ENCODE measurements around the gene NFE2L1. TPM values are rescaled to one million over a fixed set of nuclear protein-coding genes. Genes with fewer than 3 reads are reported as not detected.

The NFE2L1 gene
- total RNA-seq, 2 donors from 2014 or later, result 39.4 to 74.2 TPM

- H3K9me3 ChIP-seq, result no peaks in the 10 kb centered on the region
- ATAC-seq, result peak; percentile 93
- TF ChIP-seq CTCF (IDR thresholded peaks at IDR 0.05), result peak in 1 of 7 experiments; percentile 16
- TF ChIP-seq POLR2A (IDR thresholded peaks at IDR 0.05), result peak; percentile 44 to 78 (median 74)
These were observed 59.2 kb downstream of the NFE2L1 start, which contains the start of gene SNX11 for GRCh38 chr17:48107137-48108055. Gene SNX11, plus strand, starts transcription at chr17:48107766. Its CDS starts 4,278 bp downstream, at chr17:48112044.

GRCh38 chr17:48110761-48111160, 62.6 kb downstream of the NFE2L1 start:
- WGBS, 2 donors, result 70 to 74% methylated on average over 9 of the region's 9 CpGs
- Histone ChIP-seq H3K4me1 (peaks cover 21% of the 10 kb centered on the region), H3K27ac (no peak overlapping the region), H3K4me3 (no peak overlapping the region), H3K36me3 (replicated peaks in 1 of 2; ENCODE audit: insufficient read depth in 1 of 2, low read depth in 2 of 2) (peaks cover 0 to 2% of the 10 kb centered on the region in 2 donors), H3K27me3 (no peaks in the 10 kb centered on the region), H3K9me3 (no peaks in the 10 kb centered on the region)
- DNase-seq, result no peak
- no peak for ATAC-seq
- intact Hi-C loops (cut with DNase I), result no loop called here
- TF ChIP-seq CTCF (IDR thresholded peaks at IDR 0.05) (no peak), POLR2A (IDR thresholded peaks at IDR 0.05) (no peak)

More at GRCh38 chr17:48107137-48108055, 59.2 kb downstream of the NFE2L1 start, which contains the start of gene SNX11:
- WGBS, 2 donors, result 0% methylated on average over 19 to 64 of the region's 64 CpGs
- H3K27ac ChIP-seq, result peak within 1 kb of the TSS; percentile 95 to 98 (median 96)
- H3K27me3 ChIP-seq, result no peaks in the 10 kb centered on the region
- H3K4me3 ChIP-seq, result peak within 1 kb of the TSS; percentile 62 to 69
- peak; percentile 91 to 97 (median 94) for DNase-seq
- intact Hi-C loops (cut with DNase I), result no loop called here
- no peaks in the 10 kb centered on the region for H3K36me3 ChIP-seq (replicated peaks in 1 of 2; ENCODE audit: insufficient read depth in 1 of 2, low read depth in 2 of 2)
- H3K4me1 ChIP-seq, result peaks cover 21% of the 10 kb centered on the region

MicroRNAs encoded within 50 kb of the gene (microRNA counts, 767-probe panel; counts per million panel counts)
- 0 to 736 counts per million in 2 donors for microRNA hsa-miR-152

Small RNA genes within 50 kb of the gene (microRNA-seq; reads per million reads assigned to microRNA genes)
- 386 to 418 reads per million in 2 donors for gene MIR152 (ENCODE audit: borderline number of aligned reads in 2 of 2, borderline replicate concordance in 2 of 2)

Small RNA genes within 50 kb of the gene (small RNA-seq; reads per million reads assigned to genes)
- gene AC004477.2, result not detected
- 29.0 reads per million, percentile 94 among the genes with 10 or more reads in this experiment for gene MIR152
- gene RNU6-1201P, result not detected

Other genes starting within 250 kb of the NFE2L1 start
- gene OSBPL7, start 226.6 kb upstream of the NFE2L1 start, total RNA-seq, result 10 to 100 TPM; 18.2 to 42.2 TPM
- gene MRPL10, start 216.8 kb upstream of the NFE2L1 start, total RNA-seq, result 10 to 100 TPM in 1 of 2 donors, 1 to 10 TPM in 1; 4.3 to 29.8 TPM
- not detected for gene LRRC46, start 216.7 kb upstream of the NFE2L1 start, total RNA-seq
- 10 to 100 TPM; 37.2 to 45.7 TPM for gene SCRN2, start 207.1 kb upstream of the NFE2L1 start, total RNA-seq
- gene SP6, start 197.2 kb upstream of the NFE2L1 start, total RNA-seq, result under 1 TPM; 0.26 to 0.99 TPM
- 1 to 10 TPM; 4.7 to 6.3 TPM for gene SP2, start 152.1 kb upstream of the NFE2L1 start, total RNA-seq
- 10 to 100 TPM; 27.8 to 55.4 TPM for gene PNPO, start 106.8 kb upstream of the NFE2L1 start, total RNA-seq
- 10 to 100 TPM; 36.6 to 63.3 TPM for gene PRR15L, start 90.5 kb upstream of the NFE2L1 start, total RNA-seq
- 100 to 1,000 TPM; 209 to 588 TPM for gene CDK5RAP3, start 77.2 kb upstream of the NFE2L1 start, total RNA-seq
- gene COPZ2, start 10.6 kb upstream of the NFE2L1 start, total RNA-seq, result 10 to 100 TPM in 1 of 2 donors, 1 to 10 TPM in 1; 7.0 to 43.5 TPM
- 10 to 100 TPM; 15.8 to 34.2 TPM for gene CBX1, start 53.1 kb downstream of the NFE2L1 start, total RNA-seq
- gene SNX11, start 59.4 kb downstream of the NFE2L1 start, total RNA-seq, result 10 to 100 TPM in 1 of 2 donors, 1 to 10 TPM in 1; 5.4 to 10.9 TPM